H1 (cell line): ENCODE measurements around the gene TASP1. TPM values are rescaled to one million over a fixed set of nuclear protein-coding genes. Genes with fewer than 3 reads are reported as not detected.

ENCODE experiments used
- CTCF ChIA-PET: fragments of 300-600 bp; sonication (Branson Sonifier 250); formaldehyde crosslinking; loops from one replicate; lab custom pipeline; 2021; ENCODE audit not compliant: partially characterized antibody; lab: Charles Lee
- POLR2A ChIA-PET: fragments of 300-600 bp; sonication (Branson Sonifier 250); formaldehyde crosslinking; loops from one replicate; lab custom pipeline; 2021; ENCODE audit warnings: inconsistent platforms; ENCODE audit not compliant: partially characterized antibody; lab: Charles Lee
- DNase-seq, 2 experiments: peaks; one replicate each; pipeline versions ENCODE4 v3.0.0 to v3.0.0-alpha.2; 2010 to 2022; ENCODE audit warnings: low spot score in 2 of 2, low read depth in 1 of 2, mixed read lengths in 1 of 2
- FAIRE-seq: peaks from 2 replicates; lab custom pipeline; 2011; peaks lifted over from hg19 to GRCh38; lab: Jason Lieb, UNC
- H2AFZ ChIP-seq: 2 replicates; pipeline ENCODE4 v1.8.1; 2012; ENCODE audit warnings: low read length, inconsistent platforms
- H2AK5ac ChIP-seq: 2 replicates; pipeline ENCODE4 v1.6.1; 2013; ENCODE audit warnings: low read depth, low read length
- H2BK120ac ChIP-seq: replicated peaks from 2 replicates; pipeline ENCODE3; 2013; ENCODE audit warnings: low read depth, low read length, inconsistent platforms
- H2BK12ac ChIP-seq: 2 replicates; pipeline ENCODE4 v1.6.1; 2013; ENCODE audit warnings: low read depth, low read length
- H2BK15ac ChIP-seq: 2 replicates; pipeline ENCODE4 v1.6.1; 2013; ENCODE audit warnings: low read length
- H2BK20ac ChIP-seq: 2 replicates; pipeline ENCODE4 v1.6.1; 2013; ENCODE audit warnings: low read length
- H2BK5ac ChIP-seq: 2 replicates; pipeline ENCODE4 v1.6.1; 2013; ENCODE audit warnings: low read depth, low read length
- H3K14ac ChIP-seq: 2 replicates; pipeline ENCODE4 v1.6.1; 2013; ENCODE audit warnings: inconsistent platforms; ENCODE audit not compliant: insufficient read length
- H3K18ac ChIP-seq: 2 replicates; pipeline ENCODE4 v1.6.1; 2013; ENCODE audit warnings: low read length; ENCODE audit errors: extremely low read depth
- H3K23ac ChIP-seq: 2 replicates; pipeline ENCODE4 v1.6.1; 2013; ENCODE audit warnings: inconsistent platforms; ENCODE audit not compliant: insufficient read length
- H3K23me2 ChIP-seq: 2 replicates; pipeline ENCODE4 v1.6.1; 2013; ENCODE audit warnings: low read depth, low read length
- H3K27ac ChIP-seq: 2 replicates; pipeline ENCODE4 v1.6.1; 2011; ENCODE audit warnings: low read depth, low read length, inconsistent platforms
- H3K27me3 ChIP-seq, 4 experiments: replicated peaks in 1 of 4; 1 replicate in 1 of 4; 2 replicates in 3 of 4; pipeline versions ENCODE4 v1.6.1 to v1.8.1; 2011 to 2013; ENCODE audit warnings: low read length in 3 of 4, mild to moderate bottlenecking in 3 of 4, inconsistent platforms in 2 of 4, mixed read lengths in 2 of 4, moderate library complexity in 1 of 4; ENCODE audit not compliant: control insufficient read depth in 3 of 4, insufficient read depth in 3 of 4; ENCODE audit errors: extremely low read depth in 1 of 4
- H3K36me3 ChIP-seq, 4 experiments: 2 replicates each; pipeline versions ENCODE4 v1.6.1 to v1.8.1; 2011 to 2013; ENCODE audit warnings: mild to moderate bottlenecking in 4 of 4, low read length in 3 of 4, moderate library complexity in 2 of 4, control low read depth in 1 of 4, inconsistent platforms in 1 of 4; ENCODE audit not compliant: insufficient read depth in 4 of 4, control insufficient read depth in 2 of 4
- H3K4ac ChIP-seq: replicated peaks from 2 replicates; pipeline ENCODE3; 2013; ENCODE audit warnings: low read length, low read depth, mixed read lengths, inconsistent platforms; ENCODE audit not compliant: insufficient read length
- H3K4me1 ChIP-seq, 4 experiments: replicated peaks in 1 of 4; 1 replicate in 1 of 4; 2 replicates in 3 of 4; pipeline versions ENCODE4 v1.6.1 to v1.8.1; 2011 to 2013; ENCODE audit warnings: low read length in 3 of 4, inconsistent platforms in 2 of 4, mixed read lengths in 1 of 4; ENCODE audit not compliant: insufficient read depth in 4 of 4, control insufficient read depth in 3 of 4
- H3K4me2 ChIP-seq, 2 experiments: 2 replicates each; pipeline versions ENCODE4 v1.6.1 to v1.8.1; 2011 to 2013; ENCODE audit warnings: low read depth in 2 of 2, low read length in 2 of 2, control low read depth in 1 of 2, inconsistent platforms in 1 of 2, mild to moderate bottlenecking in 1 of 2; ENCODE audit not compliant: insufficient read depth in 1 of 2
- H3K4me3 ChIP-seq, 4 experiments: fragments of 200-600, 300-600 bp in 1 of 4; sonication (generic), shearing (Covaris generic), sonication (Bioruptor Twin) in 1 of 4; 2 replicates each; pipeline versions ENCODE4 v1.5.1 to v1.8.1; 2011 to 2016; ENCODE audit warnings: low read length in 4 of 4, low read depth in 3 of 4, control low read depth in 2 of 4, inconsistent platforms in 2 of 4, mild to moderate bottlenecking in 2 of 4, mixed read lengths in 1 of 4, moderate library complexity in 1 of 4; ENCODE audit not compliant: insufficient read depth in 2 of 4; ENCODE audit errors: extremely low read depth in 1 of 4
- H3K56ac ChIP-seq: replicated peaks from 2 replicates; pipeline ENCODE3; 2013; ENCODE audit warnings: low read depth, mild to moderate bottlenecking, mixed read lengths, low read length, inconsistent platforms; ENCODE audit not compliant: insufficient read length
- H3K79me1 ChIP-seq: 2 replicates; pipeline ENCODE4 v1.6.1; 2013; ENCODE audit warnings: low read depth, low read length, control low read depth
- H3K79me2 ChIP-seq, 2 experiments: 2 replicates each; pipeline versions ENCODE4 v1.6.1 to v1.8.1; 2012 to 2013; ENCODE audit warnings: low read length in 2 of 2, mild to moderate bottlenecking in 2 of 2, inconsistent platforms in 1 of 2; ENCODE audit not compliant: insufficient read depth in 2 of 2, control insufficient read depth in 1 of 2
- H3K9ac ChIP-seq, 4 experiments: replicated peaks in 1 of 4; 1 replicate in 1 of 4; 2 replicates in 3 of 4; pipeline versions ENCODE4 v1.6.1 to v1.8.1; 2011 to 2013; ENCODE audit warnings: low read depth in 3 of 4, low read length in 3 of 4, control low read depth in 2 of 4, mild to moderate bottlenecking in 2 of 4, moderate library complexity in 2 of 4, inconsistent platforms in 1 of 4; ENCODE audit errors: extremely low read depth in 1 of 4
- H3K9me3 ChIP-seq, 2 experiments: 2 replicates each; pipeline versions ENCODE4 v1.6.1 to v1.8.1; 2012 to 2013; ENCODE audit warnings: mild to moderate bottlenecking in 2 of 2, moderate library complexity in 2 of 2, control low read depth in 1 of 2, inconsistent platforms in 1 of 2, low read depth in 1 of 2, low read length in 1 of 2, mixed read lengths in 1 of 2; ENCODE audit not compliant: insufficient read depth in 2 of 2
- H4K20me1 ChIP-seq, 2 experiments: replicated peaks in 1 of 2; 2 replicates each; pipeline versions ENCODE3 to v1.8.1; 2011 to 2013; ENCODE audit warnings: inconsistent platforms in 2 of 2, low read length in 2 of 2, mild to moderate bottlenecking in 1 of 2; ENCODE audit not compliant: insufficient read depth in 2 of 2, control insufficient read depth in 1 of 2
- H4K5ac ChIP-seq: 2 replicates; pipeline ENCODE4 v1.6.1; 2013; ENCODE audit warnings: low read length, low read depth, mixed read lengths, inconsistent platforms; ENCODE audit not compliant: insufficient read length
- H4K8ac ChIP-seq: 2 replicates; pipeline ENCODE4 v1.8.0; 2013; ENCODE audit warnings: mild to moderate bottlenecking, moderate library complexity, low read length, inconsistent platforms; ENCODE audit not compliant: insufficient read depth; ENCODE audit errors: extremely low read depth
- H4K91ac ChIP-seq: replicated peaks from 2 replicates; pipeline ENCODE3; 2013; ENCODE audit warnings: low read length, mixed read lengths, inconsistent platforms; ENCODE audit not compliant: insufficient read length
- CREB1 ChIP-seq: IDR thresholded peaks from 2 replicates; pipeline ENCODE4 v1.6.1; 2012; ENCODE audit warnings: inconsistent platforms
- EP300 ChIP-seq, 2 experiments: IDR thresholded peaks; 1 replicate in 1 of 2; 2 replicates in 1 of 2; pipeline ENCODE4 v1.6.1; 2011 to 2012; ENCODE audit warnings: low read depth in 2 of 2, low read length in 2 of 2, mild to moderate bottlenecking in 2 of 2, borderline replicate concordance in 1 of 2, inconsistent platforms in 1 of 2, moderate library complexity in 1 of 2
- GTF2F1 ChIP-seq: IDR thresholded peaks from 2 replicates; pipeline ENCODE4 v1.6.1; 2012; ENCODE audit warnings: low read depth, low read length, improper control_type of control experiment, borderline replicate concordance
- NANOG ChIP-seq: IDR thresholded peaks from 2 replicates; pipeline ENCODE4 v1.6.1; 2011; ENCODE audit warnings: low read length, low read depth, mild to moderate bottlenecking, inconsistent platforms; ENCODE audit not compliant: insufficient read depth, poor library complexity, severe bottlenecking
- POLR2A ChIP-seq, 2 experiments: IDR thresholded peaks; 1 replicate in 1 of 2; 2 replicates in 1 of 2; pipeline ENCODE4 v1.6.1; 2011; ENCODE audit warnings: low read depth in 2 of 2, low read length in 2 of 2, mild to moderate bottlenecking in 2 of 2; ENCODE audit errors: control extremely low read depth in 1 of 2
- POLR2AphosphoS5 ChIP-seq: IDR thresholded peaks from 2 replicates; pipeline ENCODE4 v1.6.1; 2011; ENCODE audit warnings: low read depth, low read length
- SP4 ChIP-seq: IDR thresholded peaks from 2 replicates; pipeline ENCODE4 v1.6.1; 2012; ENCODE audit warnings: low read length, inconsistent platforms
- TCF12 ChIP-seq: IDR thresholded peaks from 2 replicates; pipeline ENCODE4 v1.6.1; 2011; ENCODE audit warnings: low read depth, mild to moderate bottlenecking, low read length
- WGBS, 2 experiments: shearing (Covaris generic) in 1 of 2; methylation state at CpG; one replicate each; pipeline versions ENCODE4 v1.1.6 to v1.1.7; 2013 to 2015; ENCODE audit warnings: low lambda C conversion rate in 2 of 2, mixed read lengths in 2 of 2, inconsistent platforms in 1 of 2, low coverage in 1 of 2, missing lambda C conversion rate in 1 of 2; ENCODE audit not compliant: insufficient replicate concordance in 2 of 2, insufficient coverage in 1 of 2, insufficient read length in 1 of 2; ENCODE audit errors: extremely low coverage in 1 of 2, missing lambda C conversion rate in 1 of 2; 5-methylcytosine and 5-hydroxymethylcytosine counted together
- polyA plus RNA-seq, 7 experiments: library from polyadenylated mRNA; depleted of rRNA in 3 of 7; stranded (reverse) in 5 of 7; unstranded in 2 of 7; fragments of >200 nt in 5 of 7; fragments of 200-250 nt in 2 of 7; gene quantifications; 1 replicate in 5 of 7; 2 replicates in 1 of 7; 4 replicates in 1 of 7; pipeline versions ENCODE4 v1.2.1 to v1.2.3, GENCODE V29; 2011 to 2013; ENCODE audit warnings: missing spikeins in 2 of 7, mixed read lengths in 2 of 7
- total RNA-seq: library from RNA; stranded (reverse); fragmentation: NEBNext Ultra II Directional; extraction: Animal tissue kit (Norgen Biotek cat#: 25700); gene quantifications from 2 replicates; pipeline ENCODE4 v1.2.1, GENCODE V29; 2021

The TASP1 gene
- total and polyA plus RNA-seq, 2 of the 8 experiments (the other 6 are each of a cell fraction or from before 2014, with no cell fraction given), result 4.5 to 10.9 TPM

GRCh38 chr20:13382786-13383185, 255.9 kb downstream of the TASP1 start:
- 90% methylated on average over 3 of the region's 3 CpGs; no CpG with 5 or more reads in 1 of the 2 experiments for WGBS, 2 experiments

More at GRCh38 chr20:13382786-13383185, 255.9 kb downstream of the TASP1 start:
- no peaks in the 10 kb centered on the region for H3K27me3 ChIP-seq
- no peak overlapping the region for H3K4me2 ChIP-seq
- no peaks in the 10 kb centered on the region for H4K20me1 ChIP-seq
- H3K4me1 ChIP-seq, result no peaks in the 10 kb centered on the region
- no peak overlapping the region for H2BK12ac ChIP-seq
- peaks cover 4 to 15% of the 10 kb centered on the region in 2 experiments; a peak in 2 of 4 replicates for H3K9me3 ChIP-seq
- no peak overlapping the region for H3K27ac ChIP-seq
- H2BK5ac ChIP-seq, result no peak overlapping the region
- no peak overlapping the region for H3K4ac ChIP-seq
- no peaks in the 10 kb centered on the region for H3K23me2 ChIP-seq
- no peak overlapping the region for H3K9ac ChIP-seq
- FAIRE-seq, result no peak
- no peaks in the 10 kb centered on the region for H3K79me1 ChIP-seq
- H2BK15ac ChIP-seq, result no peak overlapping the region
- H4K8ac ChIP-seq, result no peak overlapping the region
- POLR2A ChIA-PET, result no interaction called here
- H3K14ac ChIP-seq, result no peak overlapping the region
- H3K79me2 ChIP-seq, result no peaks in the 10 kb centered on the region
- H2AK5ac ChIP-seq, result no peak overlapping the region
- TF ChIP-seq SP4 (no peak), NANOG (no peak), CREB1 (no peak), GTF2F1 (no peak), EP300 (IDR thresholded peaks at IDR 0.05; ENCODE audit: borderline replicate concordance in 1 of 2, low read depth in 2 of 2, low read length in 2 of 2) (no peak), POLR2AphosphoS5 (no peak), TCF12 (no peak), POLR2A (IDR thresholded peaks at IDR 0.05; ENCODE audit: control extremely low read depth in 1 of 2, low read depth in 2 of 2, low read length in 2 of 2) (no peak)
- H3K4me3 ChIP-seq, result no peak overlapping the region
- no peak overlapping the region for H2BK120ac ChIP-seq
- DNase-seq, result no peak
- peaks cover 0 to 3% (median 0%) of the 10 kb centered on the region in 4 experiments; a peak in 2 of 8 replicates for H3K36me3 ChIP-seq
- CTCF ChIA-PET, result no interaction called here
- H2BK20ac ChIP-seq, result no peak overlapping the region
- H4K5ac ChIP-seq, result no peak overlapping the region
- no peak overlapping the region for H3K56ac ChIP-seq
- H3K18ac ChIP-seq, result no peak overlapping the region
- no peak overlapping the region for H3K23ac ChIP-seq
- H2AFZ ChIP-seq, result no peak overlapping the region
- no peak overlapping the region for H4K91ac ChIP-seq
